ENCODE measurements around the gene KRT80.

Gene KRT80

GRCh38 chr12:52228366-52228765 lies 36.6 kb upstream of the KRT80 start:
- Histone ChIP-seq H3K4me2 (ENCODE audit: low read length) (no peak overlapping the region), H3K4me1 (peaks cover 13% of the 10 kb centered on the region), H3K79me2 (no peaks in the 10 kb centered on the region), H3K27me3 (ENCODE audit: control insufficient read depth, insufficient read depth, low read length) (no peaks in the 10 kb centered on the region), H3K27ac (no peak overlapping the region), H3K9me3 (ENCODE audit: control insufficient read depth, low read length) (no peaks in the 10 kb centered on the region), H3K4me3 (ENCODE audit: low read depth, low read length) (no peak overlapping the region), H3K9ac (no peak overlapping the region), H2AFZ (no peak overlapping the region), H3K36me3 (ENCODE audit: control insufficient read depth, insufficient read depth, low read length) (no peaks in the 10 kb centered on the region)
- no peak for TF ChIP-seq CTCF (IDR thresholded peaks at IDR 0.05)

GRCh38 chr12:52227606-52228166 lies 35.9 kb upstream of the KRT80 start:
- Histone ChIP-seq H3K4me3 (ENCODE audit: low read depth, low read length) (no peak overlapping the region), H3K36me3 (ENCODE audit: control insufficient read depth, insufficient read depth, low read length) (no peaks in the 10 kb centered on the region), H3K4me1 (peaks cover 10% of the 10 kb centered on the region), H3K79me2 (no peaks in the 10 kb centered on the region), H3K9ac (no peak overlapping the region), H2AFZ (no peak overlapping the region), H3K27ac (no peak overlapping the region), H3K4me2 (ENCODE audit: low read length) (no peak overlapping the region), H3K27me3 (ENCODE audit: control insufficient read depth, insufficient read depth, low read length) (no peaks in the 10 kb centered on the region), H3K9me3 (ENCODE audit: control insufficient read depth, low read length) (no peaks in the 10 kb centered on the region)
- no peak for TF ChIP-seq CTCF (IDR thresholded peaks at IDR 0.05)

GRCh38 chr12:52226446-52226845 lies 34.6 kb upstream of the KRT80 start:
- H2AFZ ChIP-seq = no peak overlapping the region
- no peaks in the 10 kb centered on the region for H3K36me3 ChIP-seq (ENCODE audit: control insufficient read depth, insufficient read depth, low read length)
- no peak overlapping the region for H3K4me2 ChIP-seq (ENCODE audit: low read length)
- no peak for TF ChIP-seq CTCF (IDR thresholded peaks at IDR 0.05)
- H3K79me2 ChIP-seq = no peaks in the 10 kb centered on the region
- H3K4me3 ChIP-seq (ENCODE audit: low read depth, low read length) = no peak overlapping the region
- H3K27ac ChIP-seq = no peak overlapping the region
- no peaks in the 10 kb centered on the region for H3K27me3 ChIP-seq (ENCODE audit: control insufficient read depth, insufficient read depth, low read length)
- no peak overlapping the region for H3K9ac ChIP-seq
- no peaks in the 10 kb centered on the region for H3K9me3 ChIP-seq (ENCODE audit: control insufficient read depth, low read length)
- H3K4me1 ChIP-seq = peaks cover 5% of the 10 kb centered on the region

- H3K9me3 ChIP-seq (ENCODE audit: control insufficient read depth, low read length) = no peaks in the 10 kb centered on the region
- H3K36me3 ChIP-seq (ENCODE audit: control insufficient read depth, insufficient read depth, low read length) = no peaks in the 10 kb centered on the region
- H3K4me2 ChIP-seq (ENCODE audit: low read length) = no peak overlapping the region
- peaks cover 7% of the 10 kb centered on the region for H3K4me1 ChIP-seq
- TF ChIP-seq CTCF (IDR thresholded peaks at IDR 0.05) = no peak
- H3K9ac ChIP-seq = no peak overlapping the region
- H3K4me3 ChIP-seq (ENCODE audit: low read depth, low read length) = no peak overlapping the region
- H3K27me3 ChIP-seq (ENCODE audit: control insufficient read depth, insufficient read depth, low read length) = no peaks in the 10 kb centered on the region
- no peaks in the 10 kb centered on the region for H3K79me2 ChIP-seq
- H2AFZ ChIP-seq = peak overlapping the region; percentile 30
- H3K27ac ChIP-seq = no peak overlapping the region
Observed at GRCh38 chr12:52225752-52226151, 33.9 kb upstream of the KRT80 start.

- H3K4me1 ChIP-seq = peaks cover 22% of the 10 kb centered on the region
- no peaks in the 10 kb centered on the region for H3K27me3 ChIP-seq (ENCODE audit: control insufficient read depth, insufficient read depth, low read length)
Observed at GRCh38 chr12:52224151-52224550, 32.3 kb upstream of the KRT80 start.

More at GRCh38 chr12:52224151-52224550, 32.3 kb upstream of the KRT80 start:
- H2AFZ ChIP-seq = no peak overlapping the region
- no peaks in the 10 kb centered on the region for H3K9me3 ChIP-seq (ENCODE audit: control insufficient read depth, low read length)
- H3K4me2 ChIP-seq (ENCODE audit: low read length) = no peak overlapping the region
- no peak overlapping the region for H3K27ac ChIP-seq
- no peaks in the 10 kb centered on the region for H3K79me2 ChIP-seq
- TF ChIP-seq CTCF (IDR thresholded peaks at IDR 0.05) = no peak
- H3K4me3 ChIP-seq (ENCODE audit: low read depth, low read length) = no peak overlapping the region
- H3K36me3 ChIP-seq (ENCODE audit: control insufficient read depth, insufficient read depth, low read length) = no peaks in the 10 kb centered on the region
- no peak overlapping the region for H3K9ac ChIP-seq

Measured in parathyroid adenoma (tissue), 2 donors.